Medulla oblongata (tissue), 1 donor: Measurements from ENCODE around the gene CLIC5.

Source experiments
- DNase-seq: peaks from one replicate; pipeline ENCODE4 v3.0.0-alpha.2; 2015; ENCODE audit errors: extremely low spot score

Gene CLIC5

GRCh38 chr6:45838996-45839395 is 176.7 kb downstream of the CLIC5 start:
- no peak for DNase-seq

GRCh38 chr6:45838451-45838850 is 177.2 kb downstream of the CLIC5 start:
- DNase-seq = no peak

- DNase-seq = no peak
These were observed 178.0 kb downstream of the CLIC5 start for GRCh38 chr6:45837541-45838200.

- DNase-seq = no peak
These were observed 178.7 kb downstream of the CLIC5 start for GRCh38 chr6:45836984-45837383.

- no peak for DNase-seq
These were observed 179.2 kb downstream of the CLIC5 start for GRCh38 chr6:45836438-45836824.

- DNase-seq = no peak
These were observed 179.8 kb downstream of the CLIC5 start for GRCh38 chr6:45835721-45836437.

- no peak for DNase-seq
These were observed 183.6 kb downstream of the CLIC5 start for GRCh38 chr6:45832063-45832462.
